ENCODE data around the gene RPL41.

- TF ChIP-seq POLR2AphosphoS5 (IDR thresholded peaks at IDR 0.05; ENCODE audit: low read depth, low read length), result no peak
- no peak for TF ChIP-seq CTCF (IDR thresholded peaks at IDR 0.05)
- TF ChIP-seq, protein P1, sequence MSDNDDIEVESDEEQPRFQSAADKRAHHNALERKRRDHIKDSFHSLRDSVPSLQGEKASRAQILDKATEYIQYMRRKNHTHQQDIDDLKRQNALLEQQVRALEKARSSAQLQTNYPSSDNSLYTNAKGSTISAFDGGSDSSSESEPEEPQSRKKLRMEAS (IDR thresholded peaks at IDR 0.05; ENCODE audit: low read depth), result no peak
- no peak for TF ChIP-seq SMC3 (IDR thresholded peaks at IDR 0.05; ENCODE audit: low read depth, low read length)
- TF ChIP-seq TAF1 (IDR thresholded peaks at IDR 0.05; ENCODE audit: borderline replicate concordance, low read depth, low read length), result no peak
- no peak for TF ChIP-seq SIN3A (IDR thresholded peaks at IDR 0.05; ENCODE audit: borderline replicate concordance, low read depth, low read length)
- TF ChIP-seq ZBTB33 (IDR thresholded peaks at IDR 0.05; ENCODE audit: borderline replicate concordance, low read depth), result no peak
Measured at GRCh38 chr12:56127485-56127887, 11.1 kb downstream of the RPL41 start.
